IPS-18a (cell line): Measurements from ENCODE around the gene ANGPT4.
"Not testable (repeated sequence)": the region's sequence is repeated elsewhere in the genome, so short reads cannot be mapped to it uniquely, and the experiment has no call there.

ENCODE experiments used
- H3K27ac ChIP-seq: one replicate; pipeline ENCODE4 v1.5.1; 2013; ENCODE audit warnings: low read length
- H3K27me3 ChIP-seq: one replicate; pipeline ENCODE4 v1.6.1; 2013; ENCODE audit warnings: mild to moderate bottlenecking, low read length; ENCODE audit not compliant: control insufficient read depth, insufficient read depth
- H3K36me3 ChIP-seq: one replicate; pipeline ENCODE4 v1.6.1; 2013; ENCODE audit warnings: low read depth, low read length; ENCODE audit not compliant: control insufficient read depth
- H3K4me1 ChIP-seq: one replicate; pipeline ENCODE4 v1.6.1; 2013; ENCODE audit warnings: low read depth, low read length; ENCODE audit not compliant: control insufficient read depth
- H3K4me3 ChIP-seq: one replicate; pipeline ENCODE4 v1.5.1; 2013; ENCODE audit warnings: low read length
- H3K9ac ChIP-seq: one replicate; pipeline ENCODE4 v1.6.1; 2013; ENCODE audit warnings: mild to moderate bottlenecking, low read length, moderate library complexity
- H3K9me3 ChIP-seq: one replicate; pipeline ENCODE4 v1.6.1; 2013; ENCODE audit warnings: low read depth, low read length; ENCODE audit not compliant: control insufficient read depth

Gene ANGPT4

DNA sequence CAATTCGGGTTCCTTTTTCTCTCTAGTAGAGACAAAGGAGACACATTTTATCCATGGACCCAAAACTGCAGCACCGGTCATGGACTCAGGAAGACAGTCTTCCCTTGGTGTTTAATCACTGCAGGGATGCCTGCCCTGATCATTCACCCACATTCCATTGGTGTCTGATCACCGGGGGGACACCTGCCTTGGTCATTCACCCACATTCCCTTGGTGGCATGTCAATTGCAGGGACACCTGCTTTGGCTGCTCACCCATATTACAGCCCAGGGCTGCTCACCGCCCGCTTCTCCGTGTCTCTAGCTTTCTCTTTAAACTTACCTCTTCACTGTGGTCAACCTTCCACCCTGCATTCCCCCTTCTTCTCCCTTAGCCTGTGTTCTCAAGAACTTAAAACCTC is 18.7 kb downstream of the ANGPT4 start:
- H3K36me3 ChIP-seq, H3K27ac ChIP-seq, H3K4me3 ChIP-seq, H3K27me3 ChIP-seq, H3K9ac ChIP-seq, H3K9me3 ChIP-seq, H3K4me1 ChIP-seq: not testable (repeated sequence)

DNA sequence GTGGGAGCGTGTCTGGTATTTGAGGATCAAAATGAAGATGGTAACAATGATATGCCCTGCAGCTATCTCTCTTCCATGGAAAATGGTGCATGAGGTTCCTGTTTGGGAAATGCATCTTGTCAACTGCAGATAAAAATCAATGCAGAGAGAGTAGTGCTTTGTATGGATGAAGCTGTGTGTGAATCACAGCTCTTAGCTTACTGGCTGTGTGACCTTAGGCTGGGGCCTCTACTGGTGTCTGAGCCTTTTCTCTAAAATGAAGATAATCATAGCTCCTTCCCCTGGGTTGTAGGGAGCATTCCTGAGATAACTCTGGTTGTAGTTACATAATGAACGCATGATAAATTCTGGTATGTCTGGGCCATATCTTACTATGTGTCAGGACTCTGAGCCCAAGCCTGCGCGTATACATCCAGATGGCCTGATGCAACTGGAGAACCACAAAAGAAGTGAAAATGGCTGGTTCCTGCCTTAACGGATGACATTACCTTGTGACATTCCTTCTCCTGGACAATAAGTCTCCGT is 19.6 kb downstream of the ANGPT4 start:
- Histone ChIP-seq H3K4me1 (no peaks in the 10 kb centered on the region), H3K27ac (no peak overlapping the region), H3K27me3 (no peaks in the 10 kb centered on the region), H3K9ac (no peak overlapping the region), H3K4me3 (no peak overlapping the region), H3K9me3 (no peaks in the 10 kb centered on the region), H3K36me3 (no peaks in the 10 kb centered on the region)

DNA sequence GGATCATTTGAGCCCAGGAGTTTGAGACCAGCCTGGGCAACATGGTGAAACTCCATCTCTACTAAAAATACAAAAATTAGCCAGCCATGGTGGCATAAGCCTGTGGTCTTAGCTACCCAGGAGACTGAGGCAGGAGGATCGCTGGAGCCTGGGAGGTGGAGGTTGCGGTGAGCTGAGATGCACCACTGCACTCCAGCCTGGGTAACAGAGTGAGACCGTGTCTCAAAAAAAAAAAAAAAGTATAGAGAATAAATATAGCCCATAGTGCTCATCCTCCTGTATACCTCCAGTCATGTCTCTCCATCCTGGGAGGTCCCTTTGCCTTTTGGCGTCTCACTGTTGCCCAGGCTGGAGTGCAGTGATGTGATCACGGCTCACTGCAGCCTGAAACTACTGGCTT is 23.8 kb downstream of the ANGPT4 start:
- H3K36me3 ChIP-seq, H3K9ac ChIP-seq, H3K27ac ChIP-seq, H3K27me3 ChIP-seq, H3K9me3 ChIP-seq, H3K4me3 ChIP-seq, H3K4me1 ChIP-seq: not testable (repeated sequence)

DNA sequence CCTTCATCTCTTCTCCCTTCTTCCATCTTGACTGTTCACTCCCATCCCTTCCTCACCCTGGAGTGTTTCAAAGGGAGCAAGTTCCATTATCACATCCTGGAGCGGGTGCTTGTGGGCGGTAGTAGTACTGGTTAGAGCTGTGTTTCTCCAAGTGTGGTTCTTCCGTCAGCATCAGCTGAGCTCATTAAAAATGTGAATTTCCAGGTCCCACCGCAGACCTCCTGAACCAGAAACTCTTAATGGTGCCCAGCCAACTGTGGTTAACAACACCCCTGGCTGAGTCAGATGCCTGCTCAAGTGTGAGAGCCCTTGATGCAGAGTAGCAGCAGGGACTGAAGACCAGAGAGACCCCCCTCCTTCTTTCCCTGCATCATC is 24.4 kb downstream of the ANGPT4 start:
- no peak overlapping the region for H3K27ac ChIP-seq
- H3K9me3 ChIP-seq, result no peaks in the 10 kb centered on the region
- no peak overlapping the region for H3K4me3 ChIP-seq
- H3K36me3 ChIP-seq, result no peaks in the 10 kb centered on the region
- H3K4me1 ChIP-seq, result no peaks in the 10 kb centered on the region
- H3K9ac ChIP-seq, result no peak overlapping the region
- no peaks in the 10 kb centered on the region for H3K27me3 ChIP-seq

DNA sequence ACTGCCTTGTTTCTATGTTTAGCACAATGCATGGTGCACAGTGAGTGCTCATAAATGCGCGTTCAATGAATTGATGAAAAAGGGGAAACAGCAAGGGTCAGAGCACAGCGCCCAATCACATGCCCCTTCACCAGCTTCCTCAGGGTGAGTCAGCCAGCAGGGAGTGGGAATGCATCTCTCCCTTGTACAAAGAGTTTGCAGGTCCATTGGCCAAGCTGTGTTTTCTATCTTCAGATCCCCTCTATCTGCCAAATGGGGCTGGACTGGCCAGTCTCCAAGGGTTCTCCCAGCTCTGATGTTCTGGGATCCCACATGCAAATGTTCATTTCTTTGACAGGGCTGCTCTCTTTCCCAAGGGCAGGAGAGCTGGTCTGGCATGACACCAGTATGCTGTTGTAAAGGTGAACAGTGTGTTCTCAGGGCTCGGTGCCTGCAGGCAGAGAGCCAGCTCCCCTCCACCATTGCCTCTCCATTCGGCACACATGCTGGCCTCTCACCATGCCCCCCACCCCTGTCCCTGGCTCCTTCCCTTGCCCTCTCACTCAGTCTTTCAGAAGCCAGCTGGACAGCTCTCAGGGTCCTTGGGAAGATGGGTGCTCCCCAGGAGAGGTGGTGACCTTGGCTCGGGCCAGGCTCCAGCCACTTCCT is 25.0 kb downstream of the ANGPT4 start:
- H3K4me1 ChIP-seq, result no peaks in the 10 kb centered on the region
- peaks cover 5% of the 10 kb centered on the region for H3K27me3 ChIP-seq
- no peaks in the 10 kb centered on the region for H3K9me3 ChIP-seq
- no peaks in the 10 kb centered on the region for H3K36me3 ChIP-seq
- H3K4me3 ChIP-seq, result no peak overlapping the region
- H3K27ac ChIP-seq, result no peak overlapping the region
- no peak overlapping the region for H3K9ac ChIP-seq

DNA sequence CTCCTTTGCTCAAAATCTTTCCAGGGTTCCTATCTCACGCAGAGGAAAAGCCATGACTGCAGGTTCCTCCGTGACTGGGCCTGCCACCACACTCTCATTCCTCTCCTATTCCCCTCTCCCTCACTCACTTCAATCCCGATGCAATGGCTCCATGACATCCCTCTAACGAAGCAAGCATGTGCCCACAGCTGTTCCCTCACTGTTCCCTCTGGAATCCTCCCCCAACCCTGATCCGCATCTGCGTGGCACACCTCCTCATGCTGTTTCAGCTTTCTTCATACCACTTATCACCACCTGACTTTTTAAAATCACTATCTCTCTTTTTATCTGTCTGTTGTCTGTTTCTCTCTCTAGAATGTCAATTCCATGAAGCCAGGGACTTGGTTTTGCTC is 25.5 kb downstream of the ANGPT4 start:
- H3K36me3 ChIP-seq, result no peaks in the 10 kb centered on the region
- peaks cover 10% of the 10 kb centered on the region for H3K27me3 ChIP-seq

DNA sequence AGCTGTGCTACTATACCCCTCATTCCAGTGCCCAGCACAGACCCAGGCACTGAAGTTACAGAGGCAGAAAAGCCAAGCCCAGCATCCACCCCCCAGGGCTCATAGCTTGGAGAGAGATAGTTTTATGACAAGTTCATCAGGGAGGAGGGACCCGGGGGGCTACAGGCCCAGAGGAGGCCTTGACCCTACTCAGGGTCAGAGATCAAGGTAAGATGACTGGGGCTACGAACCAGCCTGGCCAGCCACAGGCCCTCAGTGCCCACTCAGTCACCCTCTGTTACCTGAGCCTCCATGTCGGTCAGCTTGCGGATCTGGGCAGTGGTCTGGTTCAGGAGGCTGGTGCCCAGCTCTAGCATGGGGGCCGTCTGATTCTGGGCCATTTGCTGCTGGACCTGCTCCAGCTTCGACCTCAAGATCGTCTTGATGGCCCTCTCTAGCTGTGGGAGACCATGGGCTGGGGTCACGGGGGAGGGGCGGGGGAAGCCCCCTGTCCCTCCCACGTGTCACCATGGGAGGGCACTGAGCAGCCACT is 26.1 kb downstream of the ANGPT4 start:
- H3K4me3 ChIP-seq, result no peak overlapping the region
- no peak overlapping the region for H3K9ac ChIP-seq
- H3K36me3 ChIP-seq, result no peaks in the 10 kb centered on the region
- H3K9me3 ChIP-seq, result no peaks in the 10 kb centered on the region
- H3K4me1 ChIP-seq, result no peaks in the 10 kb centered on the region
- H3K27me3 ChIP-seq, result peaks cover 13% of the 10 kb centered on the region
- no peak overlapping the region for H3K27ac ChIP-seq

More for the DNA sequence above, 25.5 kb downstream of the ANGPT4 start:
- H3K27ac ChIP-seq, result no peak overlapping the region
- H3K9me3 ChIP-seq, result no peaks in the 10 kb centered on the region
- no peaks in the 10 kb centered on the region for H3K4me1 ChIP-seq
- H3K4me3 ChIP-seq, result no peak overlapping the region
- no peak overlapping the region for H3K9ac ChIP-seq

DNA sequence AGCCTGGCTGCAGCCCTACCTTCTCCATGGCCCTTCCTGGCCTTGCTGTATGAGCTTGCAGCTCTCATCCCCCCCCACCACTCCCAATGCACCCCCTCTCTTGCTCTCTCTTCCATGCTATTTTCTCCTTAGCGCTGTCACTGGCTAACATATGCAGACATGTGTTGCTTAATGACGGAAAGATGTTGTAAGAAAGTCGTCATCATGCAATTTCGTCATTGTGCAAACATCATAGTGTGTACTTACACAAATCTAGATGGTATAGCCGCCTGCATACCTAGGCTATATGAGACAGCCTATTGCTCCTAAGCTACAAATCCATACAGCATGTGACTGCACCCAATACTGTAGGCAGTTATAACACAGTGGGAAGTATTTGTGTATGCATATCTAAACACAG is 27.0 kb downstream of the ANGPT4 start:
- Histone ChIP-seq H3K9ac (no peak overlapping the region), H3K4me3 (no peak overlapping the region), H3K27me3 (peaks cover 13% of the 10 kb centered on the region), H3K4me1 (no peaks in the 10 kb centered on the region), H3K36me3 (no peaks in the 10 kb centered on the region), H3K27ac (no peak overlapping the region), H3K9me3 (no peaks in the 10 kb centered on the region)

DNA sequence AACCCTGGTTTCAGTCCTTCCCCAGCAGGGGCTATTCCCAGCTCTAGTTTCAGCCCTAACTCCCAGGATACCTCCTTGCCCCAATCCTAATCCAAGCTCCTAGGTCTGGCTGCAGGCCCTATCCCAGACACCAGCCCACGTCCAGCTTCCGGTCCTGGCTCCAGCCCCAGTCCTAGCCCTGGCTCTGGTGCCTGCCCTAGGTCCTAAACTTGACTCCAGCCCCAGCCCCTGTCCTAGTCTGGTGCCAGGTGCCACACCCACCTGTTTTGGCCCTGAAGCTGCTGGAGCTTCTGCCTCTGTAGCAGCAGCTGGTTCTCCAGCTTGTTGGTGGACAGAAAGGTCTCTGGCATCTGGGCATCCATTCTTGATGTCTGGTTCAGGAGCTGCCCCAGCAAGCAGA is 28.1 kb downstream of the ANGPT4 start:
- Histone ChIP-seq H3K9me3 (no peaks in the 10 kb centered on the region), H3K27me3 (peaks cover 13% of the 10 kb centered on the region), H3K4me1 (no peaks in the 10 kb centered on the region), H3K36me3 (no peaks in the 10 kb centered on the region), H3K27ac (no peak overlapping the region), H3K4me3 (no peak overlapping the region), H3K9ac (no peak overlapping the region)

DNA sequence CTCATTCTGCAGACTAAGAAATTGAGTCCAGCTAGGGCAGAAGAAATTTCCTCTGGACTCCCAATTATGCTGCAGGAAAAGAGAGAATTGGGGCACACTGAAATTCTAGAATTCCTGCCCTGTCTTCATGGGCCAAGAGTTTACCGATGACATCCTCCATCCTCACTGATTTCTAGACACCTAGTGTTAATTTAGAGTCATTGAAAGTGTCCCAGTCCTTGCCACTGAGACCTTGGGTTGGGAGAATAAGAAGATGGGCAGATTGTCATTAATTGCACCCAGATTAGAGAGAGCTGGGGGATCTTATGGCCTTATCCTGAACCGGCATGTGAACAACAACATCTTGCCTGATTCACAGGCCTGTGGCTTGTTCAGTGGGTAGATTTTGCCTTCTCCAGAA is 29.0 kb downstream of the ANGPT4 start:
- H3K4me3 ChIP-seq, result no peak overlapping the region
- no peaks in the 10 kb centered on the region for H3K36me3 ChIP-seq
- no peaks in the 10 kb centered on the region for H3K4me1 ChIP-seq
- peaks cover 13% of the 10 kb centered on the region for H3K27me3 ChIP-seq
- H3K9ac ChIP-seq, result no peak overlapping the region
- H3K27ac ChIP-seq, result no peak overlapping the region
- H3K9me3 ChIP-seq, result no peaks in the 10 kb centered on the region

DNA sequence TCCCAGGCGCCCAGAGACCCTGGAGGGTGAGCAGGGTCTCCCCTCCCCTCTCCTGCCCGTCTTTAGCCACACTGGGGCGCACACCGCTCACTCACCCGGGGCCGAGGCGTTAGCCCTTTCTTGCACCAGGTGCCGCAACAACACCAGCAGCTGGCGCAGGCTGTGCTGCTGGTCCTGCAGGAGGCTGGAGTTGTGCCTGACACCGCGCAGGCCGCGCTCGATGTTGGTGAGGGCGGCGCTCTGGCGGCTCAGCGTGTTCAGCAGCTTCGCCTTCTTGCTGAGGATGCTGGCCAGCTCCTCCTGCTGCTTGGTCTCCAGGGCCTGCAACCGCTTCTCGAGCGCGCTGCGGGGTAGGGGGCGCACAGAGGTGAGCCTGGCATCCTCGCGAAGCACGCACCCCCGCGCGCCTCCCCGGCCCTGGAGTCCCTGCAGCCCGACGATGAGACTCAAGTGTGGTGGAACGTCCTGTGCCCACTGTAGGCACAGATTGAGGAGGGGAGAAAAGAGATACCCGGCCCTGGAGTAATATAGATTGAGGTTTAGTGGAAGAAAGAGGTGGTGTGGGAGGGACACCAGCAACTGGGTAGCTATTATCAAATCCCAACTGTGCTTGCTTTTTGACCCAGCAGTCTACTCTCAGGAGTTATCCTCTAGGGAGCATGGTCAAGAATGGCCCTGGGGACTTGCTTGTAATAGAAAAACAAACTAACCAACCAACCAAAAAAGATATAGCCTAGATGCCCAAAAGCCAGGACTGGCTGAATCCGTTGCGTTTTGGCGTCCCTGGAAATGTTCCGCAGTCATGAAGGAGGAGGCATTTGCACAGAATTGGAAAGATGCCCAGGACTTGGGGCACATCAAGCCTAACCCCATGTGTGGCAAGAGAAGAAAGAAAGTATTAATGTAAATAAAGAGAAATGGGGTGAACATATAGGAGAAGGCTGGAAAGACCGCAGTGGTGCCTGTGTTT is 30.9 kb downstream of the ANGPT4 start:
- no peak overlapping the region for H3K4me3 ChIP-seq
- H3K4me1 ChIP-seq, result no peaks in the 10 kb centered on the region
- H3K9me3 ChIP-seq, result no peaks in the 10 kb centered on the region
- no peak overlapping the region for H3K27ac ChIP-seq
- peaks cover 13% of the 10 kb centered on the region for H3K27me3 ChIP-seq
- no peak overlapping the region for H3K9ac ChIP-seq
- H3K36me3 ChIP-seq, result no peaks in the 10 kb centered on the region
